ENCODE results near the gene SEC24C.
A peak's percentile ranks its signal among the peaks of the same experiment; 100 is the strongest.
"Not testable (repeated sequence)": the region's sequence is repeated elsewhere in the genome, so short reads cannot be mapped to it uniquely, and the experiment has no call there.

SEC24C gene

DNA sequence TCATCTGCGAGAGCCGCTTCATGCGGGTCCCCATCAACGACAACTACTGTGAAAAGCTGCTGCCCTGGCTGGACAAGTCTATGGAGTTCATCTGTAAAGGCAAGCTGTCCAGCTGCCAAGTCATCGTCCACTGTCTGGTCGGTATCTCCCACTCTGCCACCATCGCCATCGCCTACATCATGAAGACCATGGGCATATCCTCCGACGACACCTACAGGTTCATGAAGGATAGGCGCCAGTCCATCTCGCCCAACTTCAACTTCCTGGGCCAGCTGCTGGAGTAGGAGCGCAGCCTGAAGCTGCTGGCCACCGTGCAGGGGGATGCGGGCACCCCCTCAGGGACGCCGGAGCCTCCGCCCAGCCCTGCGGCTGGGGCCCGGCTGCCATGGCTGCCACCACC is 11.7 kb upstream of the SEC24C start:
- ChIA-PET CTCF (no interaction called here), POLR2A (ENCODE audit: low non-redundant PET) (interaction anchor here (1.8 kb wide), 1 partner anchor 9 kb away, joined by 6 read pairs; no protein-coding TSS in a partner anchor)
- no peak overlapping the region for H3K27ac ChIP-seq
- no peak for DNase-seq (ENCODE audit: low spot score)
- TF ChIP-seq, protein P1, sequence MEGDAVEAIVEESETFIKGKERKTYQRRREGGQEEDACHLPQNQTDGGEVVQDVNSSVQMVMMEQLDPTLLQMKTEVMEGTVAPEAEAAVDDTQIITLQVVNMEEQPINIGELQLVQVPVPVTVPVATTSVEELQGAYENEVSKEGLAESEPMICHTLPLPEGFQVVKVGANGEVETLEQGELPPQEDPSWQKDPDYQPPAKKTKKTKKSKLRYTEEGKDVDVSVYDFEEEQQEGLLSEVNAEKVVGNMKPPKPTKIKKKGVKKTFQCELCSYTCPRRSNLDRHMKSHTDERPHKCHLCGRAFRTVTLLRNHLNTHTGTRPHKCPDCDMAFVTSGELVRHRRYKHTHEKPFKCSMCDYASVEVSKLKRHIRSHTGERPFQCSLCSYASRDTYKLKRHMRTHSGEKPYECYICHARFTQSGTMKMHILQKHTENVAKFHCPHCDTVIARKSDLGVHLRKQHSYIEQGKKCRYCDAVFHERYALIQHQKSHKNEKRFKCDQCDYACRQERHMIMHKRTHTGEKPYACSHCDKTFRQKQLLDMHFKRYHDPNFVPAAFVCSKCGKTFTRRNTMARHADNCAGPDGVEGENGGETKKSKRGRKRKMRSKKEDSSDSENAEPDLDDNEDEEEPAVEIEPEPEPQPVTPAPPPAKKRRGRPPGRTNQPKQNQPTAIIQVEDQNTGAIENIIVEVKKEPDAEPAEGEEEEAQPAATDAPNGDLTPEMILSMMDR (conservative IDR thresholded peaks at IDR 0.05; ENCODE audit: low read depth): no peak

DNA sequence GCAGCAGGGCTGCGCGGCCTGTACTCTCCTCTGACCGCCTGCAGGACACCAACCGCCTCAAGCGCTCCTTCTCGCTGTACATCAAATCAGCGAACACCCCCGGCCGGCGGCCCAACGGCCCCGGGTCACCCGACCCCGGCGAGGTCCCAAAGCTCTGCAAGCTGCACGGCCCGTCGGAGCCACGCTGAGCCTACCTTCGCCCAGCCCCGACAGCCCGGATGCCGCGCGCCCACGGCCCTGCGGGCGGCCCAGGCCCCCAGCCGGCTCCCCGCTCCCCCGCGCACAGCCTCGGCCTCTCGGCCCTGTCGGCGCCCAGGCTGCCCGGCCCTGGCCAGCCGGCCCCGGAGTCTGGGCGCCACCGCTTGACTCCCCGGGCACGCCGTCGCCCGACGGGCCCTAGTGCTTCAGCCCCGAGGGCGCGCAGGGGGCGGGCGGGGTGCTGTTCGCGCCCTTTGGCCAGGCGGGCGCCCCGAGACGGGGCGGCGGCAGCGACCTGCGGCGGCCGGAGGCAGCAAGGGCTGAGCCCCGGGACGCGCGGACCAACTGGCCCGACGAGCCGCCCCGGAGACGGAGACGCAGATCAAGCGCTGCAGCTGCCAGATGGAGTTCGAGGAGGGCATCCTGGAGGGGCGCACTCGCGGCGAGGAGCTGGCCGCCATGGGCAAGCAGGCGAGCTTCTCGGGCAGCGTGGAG is 11.1 kb upstream of the SEC24C start:
- TF ChIP-seq, protein P1 (conservative IDR thresholded peaks at IDR 0.05; ENCODE audit: low read depth): no peak
- no peak overlapping the region for H3K27ac ChIP-seq
- no peak for DNase-seq (ENCODE audit: low spot score)
- POLR2A ChIA-PET (ENCODE audit: low non-redundant PET): interaction anchor here (1.8 kb wide), 1 partner anchor 8 kb away, joined by 6 read pairs; no protein-coding TSS in a partner anchor
- CTCF ChIA-PET: no interaction called here

DNA sequence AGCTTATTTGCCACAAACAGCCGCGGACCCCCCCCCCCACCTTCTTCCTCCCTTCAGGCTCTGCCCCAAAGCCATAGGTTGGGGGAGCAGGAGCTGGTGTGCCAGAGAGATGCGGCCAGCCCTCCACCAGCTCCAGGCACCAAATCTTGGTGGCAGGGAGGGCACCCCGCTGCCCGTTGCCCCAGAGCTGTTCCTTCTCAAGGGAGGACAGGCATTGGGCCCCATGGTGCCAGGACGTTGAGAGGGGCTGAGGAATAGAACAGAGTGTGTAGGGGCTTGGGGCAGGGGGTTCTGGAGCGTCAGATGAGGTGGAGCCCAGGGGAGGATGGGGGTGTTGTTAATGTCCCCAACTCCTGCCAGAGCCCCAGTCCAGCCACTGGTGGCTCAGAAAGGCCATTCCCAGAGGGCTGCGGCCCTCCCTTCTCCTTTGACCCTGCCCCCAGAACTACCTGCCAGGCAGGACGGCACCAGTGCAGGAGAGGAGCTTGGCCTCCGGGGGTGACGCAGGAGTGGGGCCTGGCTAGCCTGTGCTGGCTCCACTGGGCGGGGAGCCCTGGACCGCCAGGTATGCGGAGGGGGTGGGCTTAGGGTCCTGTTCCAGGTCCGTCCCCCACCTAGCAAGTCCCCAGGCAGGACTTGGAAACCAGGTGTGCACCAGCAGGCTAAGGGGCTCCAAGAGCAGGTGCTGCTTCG is 10.0 kb upstream of the SEC24C start:
- CTCF ChIA-PET: interaction anchor here (0.6 kb wide), 2 partner anchors 96 to 301 kb away, joined by 3 to 4 read pairs; no protein-coding TSS in a partner anchor
- POLR2A ChIA-PET (ENCODE audit: low non-redundant PET): no interaction called here
- no peak overlapping the region; the same call in 1 of the 2 replicates for H3K27ac ChIP-seq
- no peak for DNase-seq (ENCODE audit: low spot score)
- TF ChIP-seq, protein P1 (conservative IDR thresholded peaks at IDR 0.05; ENCODE audit: low read depth): no peak

DNA sequence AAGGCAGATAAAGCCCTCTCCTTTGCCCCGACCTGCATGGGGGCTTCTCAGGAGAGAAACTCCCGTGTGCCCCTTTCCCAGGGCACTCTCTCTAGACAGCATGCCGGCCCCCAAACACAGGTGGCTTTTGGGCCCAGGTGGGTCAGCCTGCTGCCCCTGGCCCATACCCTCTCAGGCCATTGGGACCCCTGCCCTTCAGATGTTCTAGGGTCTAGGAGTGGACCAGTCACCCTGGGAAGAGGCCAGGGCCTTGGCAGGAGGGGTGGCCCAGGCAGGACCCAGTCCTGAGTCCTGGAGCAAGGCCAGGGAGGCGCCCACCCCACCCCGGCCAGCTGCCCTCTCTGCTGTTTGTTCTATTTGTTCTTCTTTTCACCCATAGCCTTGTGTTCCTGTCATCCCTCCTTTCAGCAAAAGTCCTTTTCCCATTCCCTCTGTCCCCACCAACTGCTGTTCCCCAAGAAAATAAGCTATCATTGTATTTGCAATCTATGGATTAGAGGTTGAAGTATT is 9.3 kb upstream of the SEC24C start:
- TF ChIP-seq, protein P1 (conservative IDR thresholded peaks at IDR 0.05; ENCODE audit: low read depth): no peak
- H3K27ac ChIP-seq: peak overlapping the region; percentile 25; the same call in 1 of the 2 replicates
- CTCF ChIA-PET: no interaction called here
- DNase-seq (ENCODE audit: low spot score): no peak
- POLR2A ChIA-PET (ENCODE audit: low non-redundant PET): interaction anchor here (0.6 kb wide), 1 partner anchor 27 kb away, joined by 3 read pairs; no protein-coding TSS in a partner anchor

DNA sequence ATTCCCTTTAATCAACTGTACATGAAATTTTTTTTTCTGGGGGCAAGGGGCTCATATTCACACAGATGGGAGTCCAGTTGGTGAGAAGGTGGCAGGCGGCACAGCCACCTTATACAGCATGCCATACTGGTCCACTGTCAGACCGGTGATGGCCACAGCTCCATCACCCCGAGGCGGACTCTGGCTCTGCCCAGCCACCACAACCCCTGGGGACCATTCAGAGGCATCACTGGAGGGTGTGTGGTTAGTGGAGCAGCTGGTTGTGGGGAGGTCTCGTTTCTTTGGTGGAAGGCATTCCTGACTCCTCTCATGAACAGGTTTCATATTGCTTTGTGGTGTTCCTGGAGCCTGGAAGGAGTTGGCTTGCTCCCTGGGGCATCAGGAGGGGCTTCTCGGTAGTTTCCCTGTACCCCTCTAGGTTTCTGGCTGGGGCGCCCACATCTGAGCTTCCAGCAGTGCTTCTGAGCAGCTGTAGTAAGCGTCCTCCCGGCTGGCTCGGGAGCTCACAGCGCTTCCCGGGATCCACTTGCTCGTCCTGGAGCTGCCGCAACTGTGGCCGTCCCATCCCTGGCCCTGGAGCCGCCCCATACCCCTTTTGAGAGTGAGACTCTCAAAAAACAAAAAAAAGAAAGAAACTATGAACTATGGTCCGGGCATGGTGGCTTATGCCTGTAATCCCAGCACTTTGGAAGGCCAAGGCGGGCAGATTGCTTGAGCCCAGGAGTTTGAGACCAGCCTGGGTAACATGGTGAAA is 3.5 kb upstream of the SEC24C start:
- POLR2A ChIA-PET (ENCODE audit: low non-redundant PET): interaction anchor here (0.7 to 1.1 kb wide), 2 partner anchors 8 to 159 kb away, joined by 6 to 9 read pairs; no protein-coding TSS in a partner anchor
- H3K27ac ChIP-seq: peak overlapping the region; percentile 74
- DNase-seq (ENCODE audit: low spot score); CTCF ChIA-PET: not testable (repeated sequence)

DNA sequence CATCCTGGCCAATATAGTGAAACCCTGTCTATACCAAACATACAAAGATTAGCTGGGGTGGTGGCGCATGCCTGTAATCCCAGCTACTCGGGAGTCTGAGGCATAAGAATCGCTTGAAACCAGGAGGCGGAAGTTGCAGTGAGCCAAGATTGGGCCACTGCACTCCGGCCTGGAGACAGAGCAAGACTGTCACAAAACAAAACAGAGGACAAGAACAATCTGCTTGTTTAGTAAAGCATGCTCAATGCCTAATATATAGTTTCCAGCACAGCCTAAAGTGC is 1.8 kb upstream of the SEC24C start:
- POLR2A ChIA-PET (ENCODE audit: low non-redundant PET): interaction anchor here (0.6 kb wide), 1 partner anchor 233 kb away, joined by 3 read pairs; no protein-coding TSS in a partner anchor
- no peak for DNase-seq (ENCODE audit: low spot score)
- TF ChIP-seq, protein P1 (conservative IDR thresholded peaks at IDR 0.05; ENCODE audit: low read depth): no peak
- CTCF ChIA-PET: interaction anchor here (0.6 kb wide), 1 partner anchor 195 kb away, joined by 3 read pairs; no protein-coding TSS in a partner anchor
- peak overlapping the region; percentile 74 for H3K27ac ChIP-seq

All from RWPE1 (cell line).